HG02571 (cell line): ENCODE measurements around the gene RGPD3.

ENCODE experiments used
- ATAC-seq: cut with Tn5 transposase; IDR thresholded peaks from one replicate; pipeline ENCODE4 v1.9.1; 2021; ENCODE audit warnings: mild to moderate bottlenecking, moderate library complexity; ENCODE audit not compliant: unreplicated experiment

Gene RGPD3

DNA sequence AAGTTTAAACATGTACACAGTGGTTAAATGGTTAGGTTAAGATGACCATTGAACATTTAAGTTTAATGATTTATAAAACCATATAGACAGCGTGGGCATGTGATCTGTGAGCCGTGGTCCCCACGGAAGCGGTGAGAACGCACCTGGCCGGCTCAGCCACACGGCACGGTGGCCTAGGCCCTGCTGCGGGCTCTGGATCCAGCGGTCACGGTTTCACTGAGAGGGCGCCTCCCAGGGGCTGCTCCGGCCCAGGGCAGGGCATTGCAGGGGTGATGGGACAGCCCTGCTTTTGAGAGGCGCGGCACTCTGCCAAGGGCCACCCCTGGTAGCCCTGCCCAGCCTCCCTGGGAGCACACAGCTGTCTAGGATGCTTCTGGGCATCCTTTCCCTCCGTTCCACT is 124.9 kb downstream of the RGPD3 start:
- no peak for ATAC-seq

DNA sequence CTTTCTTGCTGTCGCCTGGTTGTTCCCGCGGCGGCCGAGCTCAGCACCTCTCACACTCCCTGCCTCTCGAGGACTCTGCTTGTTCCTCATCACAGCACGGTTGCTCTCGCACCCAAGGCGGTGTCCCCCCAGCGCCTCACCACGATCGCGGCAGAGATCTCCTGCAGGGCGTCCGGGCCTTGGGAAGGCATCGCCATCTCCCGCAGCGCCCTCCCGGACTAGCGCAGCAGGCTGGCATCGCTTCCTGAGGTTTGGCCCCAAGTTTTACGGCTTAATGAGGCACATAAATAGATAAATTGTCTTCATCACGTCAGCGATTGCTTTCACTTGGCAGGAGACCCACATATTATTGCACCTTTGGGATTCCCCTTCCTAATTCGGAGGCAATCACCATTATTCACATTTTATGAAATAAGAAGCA is 125.4 kb downstream of the RGPD3 start:
- no peak for ATAC-seq

DNA sequence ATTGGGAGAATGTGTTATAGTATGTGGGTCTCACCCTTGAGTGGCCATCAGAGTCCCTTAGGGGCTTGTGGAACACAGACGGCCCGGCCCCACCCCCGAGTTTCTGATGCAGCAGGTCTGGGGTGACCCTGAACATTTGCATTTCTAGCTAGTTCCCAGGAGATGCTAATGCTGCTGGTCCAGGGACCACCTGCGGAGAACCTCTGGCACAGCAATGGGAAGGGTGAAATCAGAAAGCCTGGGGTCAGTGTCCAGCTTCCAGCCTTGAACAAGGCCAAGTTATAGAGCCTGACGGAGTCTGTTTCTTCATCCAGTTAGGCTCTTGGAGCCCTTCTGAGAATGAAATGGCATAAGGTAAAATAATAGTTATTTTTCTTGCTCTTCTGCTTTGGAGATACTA is 126.5 kb downstream of the RGPD3 start:
- ATAC-seq: no peak
